Measurements from ENCODE around the gene FMN1.

The FMN1 gene

GRCh38 chr15:33045066-33045810 is 149.3 kb downstream of the FMN1 start:
- DNase-seq = no peak

- DNase-seq = no peak
These were observed 149.9 kb downstream of the FMN1 start for GRCh38 chr15:33044598-33044997.

- no peak for DNase-seq
These were observed 150.9 kb downstream of the FMN1 start for GRCh38 chr15:33043636-33044035.

- no peak for DNase-seq
These were observed 154.0 kb downstream of the FMN1 start for GRCh38 chr15:33040496-33040895.

GRCh38 chr15:33034588-33034987 is 159.9 kb downstream of the FMN1 start:
- no peak for DNase-seq

GRCh38 chr15:33032053-33032452 is 162.5 kb downstream of the FMN1 start:
- no peak for DNase-seq

GRCh38 chr15:33031324-33031821 is 163.1 kb downstream of the FMN1 start:
- no peak for DNase-seq

- no peak for DNase-seq
These were observed 164.2 kb downstream of the FMN1 start for GRCh38 chr15:33030315-33030714.

- no peak for DNase-seq
These were observed 165.3 kb downstream of the FMN1 start for GRCh38 chr15:33029109-33029652.

- no peak for DNase-seq
These were observed 166.0 kb downstream of the FMN1 start for GRCh38 chr15:33028495-33028894.

GRCh38 chr15:33027306-33028035 is 167.0 kb downstream of the FMN1 start:
- no peak for DNase-seq

GRCh38 chr15:33026614-33027013 is 167.9 kb downstream of the FMN1 start:
- DNase-seq = no peak

GRCh38 chr15:33022629-33023028 is 171.9 kb downstream of the FMN1 start:
- no peak for DNase-seq

GRCh38 chr15:33021806-33022389 is 172.6 kb downstream of the FMN1 start:
- no peak for DNase-seq

GRCh38 chr15:33019354-33019981 is 175.0 kb downstream of the FMN1 start:
- no peak for DNase-seq

- DNase-seq = no peak
These were observed 178.0 kb downstream of the FMN1 start for GRCh38 chr15:33016405-33017024.

GRCh38 chr15:33014586-33014985 is 179.9 kb downstream of the FMN1 start:
- no peak for DNase-seq

GRCh38 chr15:33013827-33014445 is 180.6 kb downstream of the FMN1 start:
- DNase-seq = no peak

GRCh38 chr15:33011976-33012375 is 182.5 kb downstream of the FMN1 start:
- no peak for DNase-seq

GRCh38 chr15:33009603-33010002 is 184.9 kb downstream of the FMN1 start:
- DNase-seq = no peak

- no peak for DNase-seq
These were observed 185.5 kb downstream of the FMN1 start for GRCh38 chr15:33009026-33009425.

Data from NCI-H1048 (cell line).